Measurements from ENCODE around the gene DSCAM.

Gene DSCAM

GRCh38 chr21:40615505-40616376 lies 231.2 kb downstream of the DSCAM start:
- DNase-seq (ENCODE audit: low read depth, low spot score): no peak

- no peak for DNase-seq (ENCODE audit: low read depth, low spot score)
Observed at GRCh38 chr21:40613546-40614030, 233.4 kb downstream of the DSCAM start.

- DNase-seq (ENCODE audit: low read depth, low spot score): no peak
Observed at GRCh38 chr21:40610345-40610744, 236.6 kb downstream of the DSCAM start.

DNA sequence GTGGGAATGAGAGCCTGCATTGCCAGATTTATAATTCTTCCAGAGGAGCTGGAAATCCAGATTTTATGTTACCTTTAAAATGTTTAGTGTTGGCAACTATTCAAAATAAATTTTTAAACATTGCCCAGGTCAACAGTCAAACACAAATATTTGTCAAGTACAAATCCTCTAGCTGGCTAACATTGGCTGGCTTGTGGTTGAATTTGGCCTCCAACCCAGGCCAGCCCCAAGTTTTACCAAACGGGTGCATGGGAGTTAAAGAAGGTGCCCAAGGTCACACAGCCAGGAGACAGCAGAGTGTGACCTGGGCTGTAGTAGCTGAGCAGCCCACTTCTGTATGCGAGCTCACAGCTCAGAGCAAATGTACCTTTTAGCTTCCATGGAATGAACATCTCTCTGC lies 240.6 kb downstream of the DSCAM start:
- no peak for DNase-seq (ENCODE audit: low read depth, low spot score)

DNA sequence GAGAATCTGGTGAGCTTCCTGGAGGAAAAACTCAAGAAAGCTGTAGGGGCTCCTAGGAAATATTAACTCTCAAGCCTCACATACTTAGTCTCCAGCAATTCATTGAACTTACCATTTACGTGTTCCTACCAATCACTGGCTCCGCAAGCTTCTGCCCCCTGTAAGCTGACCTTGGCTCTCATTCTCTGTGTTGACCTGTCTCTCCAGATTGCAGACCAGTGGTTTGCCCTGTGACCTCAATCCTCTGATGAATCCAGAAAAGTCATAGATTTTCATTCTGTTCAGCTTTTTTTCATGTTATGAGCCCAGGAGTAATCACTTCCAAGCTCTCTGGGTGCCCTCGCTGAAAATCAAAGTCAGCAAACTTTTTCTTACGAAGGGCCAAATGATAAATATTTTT lies 241.9 kb downstream of the DSCAM start:
- DNase-seq (ENCODE audit: low read depth, low spot score): no peak

DNA sequence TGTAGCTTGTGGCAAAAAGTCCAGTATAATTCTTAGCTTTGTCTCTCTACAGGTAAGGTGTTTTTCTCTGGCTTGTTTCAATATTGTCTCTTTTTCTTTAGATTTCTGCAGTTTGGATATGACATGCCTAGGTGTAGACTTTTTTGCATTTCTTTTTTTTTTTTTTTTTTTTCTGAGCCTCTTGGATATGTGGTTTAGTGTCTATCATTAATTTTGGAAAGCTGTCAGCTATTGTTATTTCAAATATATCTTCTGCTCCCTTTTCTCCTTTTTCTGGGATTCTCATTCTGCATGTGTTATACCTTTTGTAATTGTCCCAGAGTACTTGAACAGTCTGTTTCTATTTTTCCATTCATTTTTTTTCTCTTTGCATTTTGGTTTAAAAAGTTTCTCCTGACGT lies 243.2 kb downstream of the DSCAM start:
- no peak for DNase-seq (ENCODE audit: low read depth, low spot score)

DNA sequence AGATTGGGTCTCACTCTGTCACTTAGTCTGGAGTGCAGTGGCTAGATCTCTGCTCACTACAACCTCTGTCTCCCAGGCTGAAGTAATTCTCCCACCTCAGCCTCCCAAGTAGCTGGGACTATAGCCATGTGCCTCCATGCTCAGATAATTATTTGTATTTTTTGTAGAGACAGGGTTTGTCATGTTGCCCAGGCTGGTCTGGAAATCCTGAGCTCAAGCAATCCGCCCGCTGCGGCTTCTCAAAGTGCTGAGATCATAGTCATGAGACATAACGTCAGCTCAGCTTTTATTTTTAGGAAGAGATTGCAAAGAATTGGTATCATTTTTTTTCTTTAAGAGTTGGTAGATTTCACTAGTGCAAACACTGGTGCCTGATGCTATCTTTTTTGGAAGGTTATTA lies 244.9 kb downstream of the DSCAM start:
- DNase-seq (ENCODE audit: low read depth, low spot score): no peak

- DNase-seq (ENCODE audit: low read depth, low spot score): no peak
Observed at GRCh38 chr21:40595806-40596205, 251.2 kb downstream of the DSCAM start.

DNA sequence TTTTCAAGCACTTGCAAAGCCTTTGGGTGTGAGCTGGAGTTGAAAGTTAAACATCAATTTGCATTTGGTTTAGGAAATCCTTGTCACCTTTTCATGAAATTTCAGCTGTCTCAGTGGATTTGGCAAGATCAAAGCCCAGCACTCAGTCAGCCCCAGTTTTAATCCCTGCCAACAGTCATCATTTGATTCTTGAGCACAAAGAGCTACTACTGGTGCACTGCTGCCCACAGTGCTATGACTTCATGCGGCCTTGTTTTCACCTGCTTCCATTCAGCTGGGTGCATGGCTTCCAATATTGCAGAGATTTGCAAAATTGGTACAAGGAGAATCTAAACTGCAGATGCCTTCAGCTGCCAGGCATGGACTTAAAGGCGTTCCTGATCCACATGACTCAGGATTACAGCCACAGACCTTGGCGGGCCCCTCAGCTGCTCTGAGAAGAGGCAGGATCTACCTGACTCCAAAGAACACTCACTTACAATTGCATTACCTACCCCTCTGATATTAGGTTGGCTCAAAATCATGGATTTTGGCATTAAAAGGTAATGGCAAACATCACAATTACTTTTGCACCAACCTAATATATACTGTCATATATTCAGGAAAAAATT lies 259.1 kb downstream of the DSCAM start:
- no peak for DNase-seq (ENCODE audit: low read depth, low spot score)

- no peak for DNase-seq (ENCODE audit: low read depth, low spot score)
Observed at GRCh38 chr21:40586575-40586974, 260.4 kb downstream of the DSCAM start.

- no peak for DNase-seq (ENCODE audit: low read depth, low spot score)
Observed at GRCh38 chr21:40577285-40578043, 269.5 kb downstream of the DSCAM start.

GRCh38 chr21:40575976-40576375 lies 271.0 kb downstream of the DSCAM start:
- no peak for DNase-seq (ENCODE audit: low read depth, low spot score)

DNA sequence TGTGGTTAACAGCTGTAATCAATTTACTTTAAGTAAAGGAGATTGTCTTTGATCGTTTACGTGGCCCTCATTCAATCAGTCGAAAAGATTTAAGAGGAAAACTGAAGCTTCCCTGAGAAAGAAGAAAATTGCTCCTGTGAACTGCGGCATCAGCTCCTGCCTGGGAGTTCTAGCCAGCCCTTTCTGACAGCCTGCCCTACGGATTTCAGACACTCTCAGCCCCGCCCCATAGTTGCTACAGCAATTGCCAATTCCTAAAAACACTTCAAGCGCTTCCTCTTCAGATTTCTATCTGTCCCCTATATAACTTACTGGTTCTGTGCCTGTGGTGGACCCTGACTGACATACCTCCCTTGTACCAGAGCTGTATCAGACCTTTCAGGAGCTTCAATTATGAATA lies 277.6 kb downstream of the DSCAM start:
- DNase-seq (ENCODE audit: low read depth, low spot score): no peak

- DNase-seq (ENCODE audit: low read depth, low spot score): no peak
Observed at GRCh38 chr21:40568807-40569206, 278.2 kb downstream of the DSCAM start.

- DNase-seq (ENCODE audit: low read depth, low spot score): no peak
Observed at GRCh38 chr21:40567501-40567900, 279.5 kb downstream of the DSCAM start.

- DNase-seq (ENCODE audit: low read depth, low spot score): no peak
Observed at GRCh38 chr21:40566486-40566885, 280.5 kb downstream of the DSCAM start.

DNA sequence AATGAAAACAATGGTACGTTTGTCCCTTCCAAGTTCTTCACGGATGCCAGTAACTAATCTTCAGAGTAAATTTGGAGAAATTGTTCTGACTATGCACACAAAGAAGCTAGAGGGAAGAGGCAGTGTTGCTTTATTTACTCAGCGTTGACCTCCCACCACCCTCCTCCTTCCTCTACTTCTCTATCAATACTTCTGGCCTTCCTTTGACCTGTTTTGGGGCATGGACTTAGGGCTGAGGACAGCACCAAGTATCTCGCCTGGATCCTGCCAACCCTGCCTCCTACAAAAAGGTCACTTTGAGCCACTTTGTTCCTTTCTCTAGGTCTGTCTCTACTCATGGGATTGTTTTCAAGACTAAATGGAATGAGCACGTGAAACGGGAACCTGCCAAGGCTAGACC lies 282.6 kb downstream of the DSCAM start:
- no peak for DNase-seq (ENCODE audit: low read depth, low spot score)

GRCh38 chr21:40563900-40564299 lies 283.1 kb downstream of the DSCAM start:
- no peak for DNase-seq (ENCODE audit: low read depth, low spot score)

DNA sequence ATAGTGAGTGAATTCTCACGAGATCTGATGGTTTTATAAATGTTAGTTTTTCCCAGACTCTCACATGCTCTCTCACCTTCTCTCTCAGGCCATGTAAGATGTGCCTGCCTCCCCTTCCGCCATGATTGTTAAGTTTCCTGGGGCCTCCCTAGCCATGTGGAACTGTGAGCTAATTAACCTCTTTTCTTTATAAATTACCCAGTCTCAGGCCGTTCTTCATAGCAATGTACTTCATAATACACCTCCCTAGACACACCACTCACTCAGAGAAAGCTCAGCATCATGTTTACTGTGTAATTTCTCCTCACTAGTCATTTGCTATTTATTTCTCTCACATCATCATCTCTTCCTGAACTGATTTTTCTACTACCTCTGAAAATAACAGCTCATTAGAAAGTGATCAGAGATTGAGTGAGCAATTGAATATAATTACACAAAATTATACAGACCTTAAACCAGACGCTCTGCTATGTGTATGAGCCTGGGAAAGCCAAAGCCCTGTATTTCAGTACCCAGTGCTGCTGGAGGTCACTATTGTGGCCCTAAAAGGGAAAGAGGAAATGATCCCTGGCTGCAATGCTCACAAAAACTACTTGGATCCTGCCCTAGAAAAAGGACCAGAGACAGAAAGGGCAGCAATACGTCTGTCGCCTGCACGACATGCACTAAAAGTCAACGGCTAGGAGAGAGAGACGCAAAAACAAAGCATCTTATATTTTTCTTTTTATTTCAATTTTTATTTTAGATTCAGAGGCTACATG lies 284.5 kb downstream of the DSCAM start:
- no peak for DNase-seq (ENCODE audit: low read depth, low spot score)

GRCh38 chr21:40556442-40556968 lies 290.5 kb downstream of the DSCAM start:
- no peak for DNase-seq (ENCODE audit: low read depth, low spot score)

- no peak for DNase-seq (ENCODE audit: low read depth, low spot score)
Observed at GRCh38 chr21:40555021-40555528, 291.9 kb downstream of the DSCAM start.

Measured in ELF-1 (cell line).